Measurements from ENCODE around the gene DCUN1D2.

DCUN1D2 gene

DNA sequence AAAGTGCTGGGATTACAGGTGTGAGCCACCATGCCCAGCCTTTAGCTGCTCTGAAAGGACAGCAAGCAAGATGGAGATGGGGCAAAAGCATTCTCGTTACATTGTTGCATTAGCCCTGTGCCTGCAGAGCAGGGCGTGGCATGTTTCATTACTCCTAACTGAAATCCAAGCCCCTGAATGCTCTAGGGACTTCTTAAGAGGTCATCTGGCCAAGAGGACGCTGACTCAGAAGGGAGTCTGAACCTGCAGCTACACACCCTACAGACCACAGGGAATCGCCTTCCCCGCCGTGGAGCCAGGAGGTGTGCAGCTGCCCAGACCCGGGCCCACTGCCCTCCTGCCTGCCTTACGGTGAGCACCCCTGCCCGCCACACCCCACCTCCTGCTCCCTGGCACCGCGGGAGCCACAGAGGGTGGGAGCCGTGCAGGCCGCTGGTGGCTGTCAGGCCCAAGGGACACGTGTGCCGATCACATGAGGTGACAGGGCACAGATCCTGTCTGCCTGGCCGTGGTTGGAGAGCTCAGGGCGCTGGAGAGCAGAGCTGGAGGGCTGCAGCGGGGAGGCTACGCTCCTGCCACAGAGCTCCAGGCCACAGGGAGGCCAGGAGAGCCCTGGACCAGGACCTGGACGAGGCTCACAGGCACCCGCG, 64.4 kb downstream of the DCUN1D2 start:
- no peak for DNase-seq (ENCODE audit: low read depth in 1 of 2, low spot score in 1 of 2)

DNA sequence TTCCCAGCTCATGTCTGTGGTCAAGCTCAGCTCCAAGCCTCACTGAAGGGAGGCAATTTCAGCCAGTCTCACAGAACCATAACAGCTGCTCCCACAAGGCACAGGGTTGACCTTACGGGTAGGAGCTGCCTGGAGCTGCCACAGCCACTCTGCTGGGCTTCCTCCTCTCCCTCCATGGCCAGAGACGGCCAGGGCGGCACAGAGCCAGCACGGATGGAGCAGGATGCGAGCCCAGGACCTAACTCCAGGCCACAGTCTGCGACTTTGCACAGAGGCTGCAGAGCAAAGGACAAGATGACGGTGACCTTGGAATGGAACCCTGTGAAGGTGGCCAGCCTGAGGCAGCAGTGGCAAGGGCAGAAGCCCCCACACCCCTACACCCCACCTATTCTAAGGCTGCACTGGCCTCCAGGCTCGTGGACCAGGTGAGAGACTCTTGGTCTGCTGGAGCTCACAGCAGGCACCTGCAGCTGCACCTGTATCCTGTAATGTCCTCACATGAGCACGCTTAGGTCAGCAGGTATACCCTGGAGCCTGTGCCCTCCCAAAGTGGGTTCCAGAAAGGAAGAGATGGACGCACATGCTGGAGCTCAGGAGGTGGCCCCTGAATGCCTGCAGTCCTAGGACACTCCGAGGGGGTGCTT, 66.9 kb downstream of the DCUN1D2 start:
- no peak for DNase-seq (ENCODE audit: low read depth in 1 of 2, low spot score in 1 of 2)

DNA sequence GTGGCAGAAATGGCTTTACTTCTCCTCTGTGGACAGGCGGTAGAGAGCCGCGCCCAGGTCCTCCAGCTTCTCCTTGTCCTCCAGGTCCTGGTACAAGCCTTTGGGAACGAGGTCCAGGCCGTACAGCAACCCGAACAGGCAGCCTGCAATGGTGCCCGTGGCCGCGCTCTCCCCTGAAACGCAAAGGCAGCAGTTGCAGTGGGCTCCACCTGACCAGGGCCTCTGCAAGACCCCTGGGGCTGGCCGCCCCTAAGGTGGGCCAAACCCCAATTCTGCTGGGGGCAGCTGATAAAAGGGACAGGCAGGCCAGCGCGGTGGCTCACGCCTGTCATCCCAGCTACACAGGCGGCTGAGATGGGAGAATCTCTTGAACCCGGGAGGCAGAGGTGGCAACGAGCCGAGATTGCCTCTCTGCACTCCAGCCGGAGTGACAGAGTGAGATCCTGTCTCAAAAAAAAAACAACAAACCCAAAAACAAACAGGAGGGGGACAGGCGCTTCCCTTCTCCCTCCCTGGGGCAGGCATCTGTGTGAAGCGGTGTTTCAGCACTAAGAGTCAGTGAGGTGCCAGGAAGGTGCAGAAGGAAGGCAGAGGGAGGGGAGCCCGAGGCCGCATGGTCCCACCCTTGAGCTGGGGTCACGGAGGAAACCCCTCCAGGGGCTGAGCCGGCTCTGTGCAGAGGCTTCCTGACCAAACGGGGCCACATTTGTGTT, 67.5 kb downstream of the DCUN1D2 start:
- DNase-seq (ENCODE audit: low read depth in 1 of 2, low spot score in 1 of 2): no peak

DNA sequence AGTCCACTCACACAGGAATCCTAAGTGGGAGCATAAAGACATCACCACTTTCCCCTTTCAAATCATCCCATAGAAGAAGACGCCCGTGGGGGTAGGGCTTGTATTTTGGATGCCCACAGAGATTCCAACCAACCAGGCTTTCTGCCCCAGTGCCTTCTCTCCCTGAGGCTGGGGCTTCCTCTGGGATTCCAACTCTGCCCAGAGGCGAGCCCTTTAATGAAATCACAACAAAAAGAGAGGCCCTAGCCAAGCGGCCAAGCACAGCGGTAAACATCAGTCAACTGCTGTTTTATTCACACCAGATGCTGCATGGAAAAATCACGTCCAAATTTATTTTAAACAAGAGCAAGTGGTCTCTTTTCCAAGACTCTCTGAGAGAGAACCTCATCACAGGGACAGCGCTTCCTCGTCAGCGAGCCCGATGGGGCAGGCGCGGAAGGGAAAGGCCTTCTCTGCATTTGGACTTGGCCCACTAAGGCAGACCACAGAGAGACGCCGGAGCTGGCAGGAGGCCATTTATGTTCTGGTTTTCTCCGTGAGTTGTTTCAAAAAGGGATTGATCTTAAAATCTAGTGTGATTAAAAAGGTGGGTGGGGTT, 68.7 kb downstream of the DCUN1D2 start:
- DNase-seq (ENCODE audit: low read depth in 1 of 2, low spot score in 1 of 2): no peak

DNA sequence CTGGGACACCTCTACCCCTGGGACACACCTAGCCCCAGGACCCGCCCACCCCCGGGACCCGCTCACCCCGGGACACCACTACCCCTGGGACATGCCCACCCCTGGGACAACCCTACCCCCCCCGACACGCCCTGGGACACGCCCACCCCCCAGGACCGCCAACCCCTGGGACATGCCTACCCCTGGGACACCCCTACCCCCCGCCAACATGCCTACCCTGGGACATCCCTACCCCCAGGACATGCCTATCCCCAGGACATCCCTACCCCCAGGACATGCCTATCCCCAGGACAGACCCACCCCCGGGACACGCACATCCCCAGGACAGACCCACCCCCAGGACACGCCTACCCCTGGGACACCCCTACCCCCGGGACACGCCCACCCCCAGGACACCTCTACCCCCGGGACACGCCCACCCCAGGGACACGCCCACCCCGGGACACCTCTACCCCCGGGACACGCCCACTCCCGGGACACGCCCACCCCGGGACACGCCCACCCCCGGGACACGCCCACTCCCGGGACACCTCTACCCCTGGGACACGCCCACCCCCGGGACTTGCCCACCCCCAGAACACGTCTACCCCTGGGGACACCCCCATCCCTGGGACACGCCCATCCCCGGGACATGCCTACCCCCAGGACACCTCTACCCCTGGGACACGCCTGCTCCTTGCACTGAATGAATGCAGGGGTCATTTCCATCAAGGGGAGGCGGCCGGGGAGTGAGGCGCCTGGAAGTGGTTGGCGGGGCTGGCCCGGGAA, 69.5 kb downstream of the DCUN1D2 start:
- DNase-seq (ENCODE audit: low read depth in 1 of 2, low spot score in 1 of 2): no peak

DNA sequence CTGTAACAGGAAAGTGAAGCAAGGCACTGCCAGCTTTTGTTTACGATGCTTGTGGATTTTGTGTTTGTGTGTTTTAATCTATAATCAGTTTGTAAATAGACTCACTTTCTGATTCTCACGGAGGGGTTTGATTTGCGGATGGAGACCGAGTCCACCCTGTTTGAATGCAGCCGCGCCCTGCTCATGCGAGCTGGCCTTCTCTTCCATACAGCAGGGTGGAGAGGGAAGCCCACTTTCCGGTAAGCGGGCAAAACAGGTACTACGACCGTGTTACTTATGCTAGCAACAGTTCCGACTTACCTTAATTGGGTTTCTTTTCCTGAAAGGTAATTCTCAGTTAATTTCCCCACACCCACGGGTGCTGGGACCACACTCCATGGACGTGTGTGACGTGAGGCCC, 70.3 kb downstream of the DCUN1D2 start:
- no peak for DNase-seq (ENCODE audit: low read depth in 1 of 2, low spot score in 1 of 2)

DNA sequence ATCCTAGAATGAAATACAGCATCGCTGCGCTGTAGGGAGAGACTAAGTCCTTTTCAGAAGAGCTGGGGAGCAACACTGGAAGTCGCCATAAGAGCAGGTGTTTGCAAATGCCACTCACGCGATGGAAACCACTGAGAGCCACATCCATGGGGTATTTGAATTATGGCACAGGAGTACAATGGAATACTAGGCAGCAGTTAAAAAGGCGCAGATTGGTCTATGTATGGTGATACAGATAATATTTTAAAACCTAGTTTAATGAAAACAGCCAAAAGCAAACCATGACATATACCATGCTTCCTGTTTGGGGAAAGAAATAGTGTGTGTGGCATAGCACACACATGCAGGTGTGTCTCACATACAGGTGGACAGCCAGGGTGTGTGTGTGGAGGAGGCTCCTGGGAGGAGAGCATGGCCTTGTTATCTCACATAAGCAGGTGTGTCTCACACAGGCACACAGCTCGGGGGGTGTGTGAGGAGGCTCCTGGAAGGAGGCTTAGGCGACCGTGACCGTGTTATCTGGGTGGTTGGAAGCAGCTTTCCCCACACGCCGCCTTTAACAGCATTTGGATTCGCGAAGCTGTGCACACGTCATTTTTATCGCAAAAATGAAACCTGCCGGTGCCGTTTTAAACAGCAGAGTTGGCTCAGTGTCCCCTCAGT, 70.8 kb downstream of the DCUN1D2 start:
- DNase-seq (ENCODE audit: low read depth in 1 of 2, low spot score in 1 of 2): no peak

DNA sequence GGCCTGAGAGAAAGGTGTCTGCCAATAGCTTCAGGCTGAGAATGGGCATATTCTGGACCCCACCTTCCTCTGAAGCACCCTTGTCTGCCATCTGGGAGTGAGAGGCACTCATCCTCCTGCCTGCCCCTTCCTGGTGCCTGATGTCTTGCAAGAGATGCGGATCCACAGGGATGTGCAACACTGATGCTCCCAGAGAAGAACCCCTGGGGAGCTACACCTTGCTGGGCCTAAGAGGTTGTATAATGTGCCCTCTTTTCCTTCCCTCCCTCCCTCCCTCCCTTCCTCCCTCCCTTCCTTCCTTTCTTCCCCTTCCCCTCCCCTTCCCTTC, 71.8 kb downstream of the DCUN1D2 start:
- no peak for DNase-seq (ENCODE audit: low read depth in 1 of 2, low spot score in 1 of 2)

DNA sequence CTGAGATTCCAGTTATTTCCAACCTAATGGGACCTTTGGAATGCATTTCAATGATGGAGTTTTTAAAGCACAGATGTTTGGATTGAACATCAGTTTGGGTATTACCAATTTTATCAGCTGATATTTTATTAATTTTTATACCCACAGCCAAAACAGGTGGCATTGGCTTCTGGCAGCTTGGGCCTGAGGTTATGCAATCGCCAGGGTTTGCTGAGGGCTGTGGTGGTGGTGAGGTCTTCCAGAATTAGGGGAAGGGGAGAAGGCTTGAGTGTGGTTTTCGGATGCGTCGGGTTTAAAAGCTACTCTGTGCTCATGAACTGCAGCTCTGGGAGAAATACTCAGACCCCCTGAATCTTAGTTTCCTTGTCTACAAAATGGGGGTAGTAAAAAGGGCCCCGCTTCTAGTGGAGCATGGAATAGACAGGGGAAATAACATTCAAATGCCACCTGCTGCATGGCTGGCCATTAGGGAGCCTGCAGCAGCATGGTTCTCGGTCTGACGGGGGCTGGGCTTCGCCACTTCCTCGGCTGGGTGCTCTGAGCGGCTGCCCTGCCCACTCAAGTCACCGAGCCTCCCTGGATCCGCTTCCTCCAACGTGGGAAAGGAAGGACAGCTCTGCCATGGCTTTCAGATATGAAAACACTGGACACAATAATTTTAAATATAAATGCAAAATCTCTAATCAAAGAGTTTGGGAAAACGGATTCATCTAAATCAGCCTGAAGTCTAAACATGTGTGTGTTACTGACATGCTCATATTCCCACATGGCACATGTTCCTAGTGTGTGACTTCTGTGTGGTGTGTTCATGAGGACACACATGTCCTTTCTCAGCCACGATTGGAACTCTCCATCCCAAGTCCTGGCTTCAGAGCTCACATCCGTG, 72.4 kb downstream of the DCUN1D2 start:
- no peak for DNase-seq (ENCODE audit: low read depth in 1 of 2, low spot score in 1 of 2)

DNA sequence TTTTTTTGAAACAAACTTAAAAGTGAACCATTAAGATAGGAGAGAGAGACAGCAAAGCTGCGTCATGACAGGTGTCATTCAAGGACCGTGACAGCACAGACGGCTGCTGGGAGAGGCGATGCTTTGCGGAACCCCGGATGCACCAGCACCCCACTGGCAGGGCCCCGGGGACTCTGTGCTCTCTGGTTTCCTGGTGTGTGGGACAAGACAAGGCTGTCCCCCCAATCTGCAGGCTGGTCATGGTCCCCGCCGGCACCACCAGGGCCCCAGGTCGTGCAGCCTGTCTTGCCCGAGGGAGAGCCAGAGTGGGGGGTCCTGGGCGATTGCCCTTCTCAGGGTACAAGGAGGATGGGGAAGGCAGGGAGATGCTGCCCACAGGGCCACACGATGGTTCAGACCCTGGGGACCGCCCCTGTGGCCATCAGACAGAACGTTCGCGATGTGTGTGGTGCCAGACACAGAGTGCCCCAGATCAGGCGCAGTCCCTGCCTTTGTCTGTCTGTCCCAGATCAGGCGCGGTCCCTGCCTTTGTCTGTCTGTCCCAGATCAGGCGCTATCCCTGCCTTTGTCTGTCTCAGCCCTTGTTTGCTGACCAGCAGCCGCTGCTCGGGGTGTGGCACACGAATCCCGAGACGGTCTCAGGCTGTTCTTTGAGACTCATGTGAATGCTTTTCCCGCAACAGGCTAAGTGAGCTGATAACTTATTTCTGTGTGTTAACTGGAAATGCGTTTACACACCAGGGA, 73.3 kb downstream of the DCUN1D2 start:
- DNase-seq (ENCODE audit: low read depth in 1 of 2, low spot score in 1 of 2): no peak

DNA sequence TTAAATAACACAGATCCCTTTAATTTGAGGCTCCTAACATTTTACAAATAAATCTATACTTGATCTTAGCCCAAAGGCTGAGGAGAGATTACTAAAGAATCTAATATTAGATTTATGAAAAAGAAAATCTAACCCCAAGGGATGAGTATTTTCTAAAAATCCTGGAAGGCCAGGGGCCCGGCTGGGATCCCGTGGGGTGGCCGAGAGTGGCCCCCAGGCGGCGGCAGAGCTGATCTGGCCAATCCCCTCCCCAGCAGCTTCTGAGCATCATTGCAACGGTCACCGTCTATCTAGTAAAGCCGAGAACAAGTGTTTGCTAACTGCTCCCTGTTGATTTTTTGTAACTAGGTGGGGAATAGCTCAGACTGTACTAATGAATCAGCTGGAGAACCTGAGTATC, 74.7 kb downstream of the DCUN1D2 start:
- no peak for DNase-seq (ENCODE audit: low read depth in 1 of 2, low spot score in 1 of 2)

DNA sequence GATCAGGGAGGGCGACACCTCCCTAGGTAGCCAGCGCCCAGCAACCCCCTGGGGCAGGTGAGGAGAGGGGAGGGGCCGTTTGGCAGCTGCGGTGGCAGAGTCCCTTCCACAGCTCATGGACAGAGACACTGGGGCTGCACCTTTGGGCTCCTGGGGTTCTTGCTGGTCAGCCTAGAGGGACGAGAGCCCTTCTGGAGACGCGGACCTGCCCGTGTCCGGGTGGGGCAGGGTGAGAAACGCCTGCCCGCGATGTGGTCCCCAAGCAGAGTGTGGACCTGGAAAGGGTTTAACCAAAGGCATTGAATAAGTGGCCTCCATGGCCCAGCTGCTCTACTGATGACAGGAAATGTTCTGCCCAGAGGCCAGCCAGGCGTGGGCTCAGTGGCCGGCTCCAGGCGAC, 75.5 kb downstream of the DCUN1D2 start:
- no peak for DNase-seq (ENCODE audit: low read depth in 1 of 2, low spot score in 1 of 2)

DNA sequence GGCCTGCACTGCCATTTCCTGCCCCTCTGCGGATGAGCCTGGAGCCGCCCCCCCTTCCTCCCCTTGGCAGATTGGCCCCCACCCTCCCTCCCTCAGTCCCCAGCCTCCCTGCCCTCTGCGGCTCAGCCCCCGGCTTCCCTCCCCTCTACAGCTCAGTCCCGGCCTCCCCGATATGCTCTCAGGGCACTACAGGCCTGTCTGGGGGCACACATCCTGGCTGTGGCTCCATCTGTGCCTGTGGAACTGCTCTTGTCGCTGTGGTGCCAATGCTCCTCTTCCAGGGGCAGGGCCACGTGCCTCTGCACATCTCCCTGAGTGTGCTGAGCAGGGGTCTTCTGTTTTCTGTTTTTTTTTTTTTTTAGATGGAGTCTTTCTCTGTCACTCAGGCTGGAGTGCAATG, 76.2 kb downstream of the DCUN1D2 start:
- no peak for DNase-seq (ENCODE audit: low read depth in 1 of 2, low spot score in 1 of 2)

DNA sequence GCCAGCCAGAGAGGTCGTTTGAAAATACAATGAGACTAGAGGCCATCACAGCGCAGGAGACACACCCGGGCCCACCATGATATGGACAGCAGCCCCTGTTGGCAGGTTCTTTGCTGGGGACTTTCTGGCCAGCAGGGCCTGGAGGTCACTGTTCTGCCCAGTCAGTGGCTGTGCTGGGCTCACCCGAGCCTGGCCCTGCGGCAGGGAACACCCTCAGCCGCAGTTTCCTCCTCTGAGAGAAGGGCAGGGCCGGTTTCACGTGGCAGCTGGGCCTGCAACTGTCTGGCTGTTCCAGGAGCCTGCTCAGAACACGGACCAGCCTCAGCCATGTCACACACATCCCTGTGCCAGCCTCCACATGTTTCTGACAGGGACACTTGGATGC, 76.6 kb downstream of the DCUN1D2 start:
- DNase-seq (ENCODE audit: low read depth in 1 of 2, low spot score in 1 of 2): no peak

DNA sequence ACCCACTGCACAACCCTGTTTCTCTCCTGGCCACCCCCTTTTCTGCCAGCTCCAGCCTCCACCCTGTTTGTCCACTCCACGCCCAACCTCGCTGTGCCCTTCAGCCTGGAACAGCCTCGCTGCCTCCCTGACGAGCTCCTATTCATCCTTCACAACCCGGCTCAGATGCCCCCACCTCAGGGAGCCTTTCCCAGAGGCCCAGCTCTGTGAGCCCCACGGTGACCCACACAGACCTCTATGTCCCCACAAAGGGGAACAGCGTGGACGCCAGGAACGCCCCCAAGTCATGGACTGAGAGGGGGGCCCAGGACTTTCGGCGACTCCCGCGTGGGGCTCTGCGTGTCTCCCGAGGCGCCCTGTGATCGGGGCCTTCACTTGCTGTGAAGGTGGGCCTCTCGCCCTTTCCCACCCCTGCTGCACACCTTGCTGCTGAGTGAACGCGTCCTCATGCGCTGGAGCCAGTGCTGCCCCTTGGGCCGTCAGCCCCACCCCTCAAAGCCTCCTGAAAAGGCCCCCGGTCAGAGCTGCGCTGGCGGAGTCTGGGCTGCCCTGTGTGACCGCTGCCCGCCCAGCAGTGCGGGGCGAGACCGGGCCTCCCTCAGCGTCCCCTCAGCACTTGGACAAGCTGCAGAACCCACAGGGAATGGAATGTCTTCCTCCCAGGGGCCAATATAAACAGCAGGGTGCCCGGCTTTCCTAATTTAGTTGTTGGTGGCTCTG, 77.2 kb downstream of the DCUN1D2 start:
- DNase-seq (ENCODE audit: low read depth in 1 of 2, low spot score in 1 of 2): no peak

DNA sequence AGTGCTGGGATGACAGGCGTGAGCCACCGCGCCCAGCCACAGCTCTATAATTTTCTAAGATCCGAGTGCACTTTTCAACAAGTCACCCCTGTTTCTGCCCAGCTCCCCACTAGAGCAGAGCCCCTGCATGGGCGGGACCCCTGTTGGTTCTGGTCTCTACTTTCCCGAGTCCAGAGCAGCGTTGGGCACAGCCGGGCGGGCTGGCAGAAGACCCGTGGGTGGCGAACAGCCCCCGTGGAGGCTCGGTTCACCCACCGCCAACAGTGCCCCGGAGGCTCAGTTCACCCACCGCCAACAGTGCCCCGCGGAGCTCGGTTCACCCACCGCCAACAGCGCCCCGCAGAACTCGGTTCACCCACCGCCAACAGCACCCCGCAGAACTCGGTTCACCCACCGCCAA, 78.1 kb downstream of the DCUN1D2 start:
- no peak for DNase-seq (ENCODE audit: low read depth in 1 of 2, low spot score in 1 of 2)

DNA sequence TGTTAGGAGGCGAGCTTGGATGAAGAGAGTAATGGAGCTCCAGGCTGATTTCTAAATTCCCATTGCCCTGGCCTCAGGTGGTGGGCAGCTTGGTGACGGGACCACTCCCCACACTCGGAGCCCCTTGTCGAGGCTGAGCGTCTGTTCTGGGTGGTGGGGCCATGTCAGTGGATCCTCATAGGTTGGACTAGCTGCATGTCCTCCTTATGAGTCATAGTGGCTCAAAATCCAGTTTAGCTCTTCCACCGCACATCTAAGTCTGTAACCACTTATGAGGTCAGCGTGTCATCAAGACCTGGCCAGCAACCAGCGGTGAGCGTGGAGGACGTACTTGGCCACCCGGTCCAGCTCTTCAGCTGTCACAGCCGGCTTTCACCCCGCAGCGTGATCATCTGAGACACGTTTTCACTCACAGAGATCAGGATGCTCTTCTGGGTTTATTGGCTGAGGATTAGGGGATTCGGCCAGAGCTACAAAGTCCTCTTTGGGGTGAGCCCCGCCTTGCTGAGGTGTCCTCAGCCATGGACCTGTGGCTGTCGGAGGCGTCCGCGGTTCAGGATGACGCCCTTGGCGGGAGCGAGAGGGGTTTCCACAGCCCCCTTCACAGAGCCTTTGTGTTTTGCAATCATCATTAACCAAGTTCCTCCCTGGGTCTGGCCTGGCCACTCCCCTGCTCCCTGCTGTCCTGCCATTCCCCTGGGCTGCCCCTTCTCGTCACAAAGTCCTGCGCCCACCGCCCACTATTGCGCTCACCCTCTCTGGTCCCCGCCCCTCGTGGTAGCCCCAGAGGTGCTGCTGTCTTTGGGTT, 79.1 kb downstream of the DCUN1D2 start:
- DNase-seq (ENCODE audit: low read depth in 1 of 2, low spot score in 1 of 2): no peak

All from activated T-helper 1 cell treated with anti-CD3 and anti-CD28 coated beads, Interleukin-2, amount 50 U/mL, for 16 hours (primary cell).